ENCODE measurements around the gene FTCD.
"Not testable (repeated sequence)": the region's sequence is repeated elsewhere in the genome, so short reads cannot be mapped to it uniquely, and the experiment has no call there.

FTCD gene, protein sequence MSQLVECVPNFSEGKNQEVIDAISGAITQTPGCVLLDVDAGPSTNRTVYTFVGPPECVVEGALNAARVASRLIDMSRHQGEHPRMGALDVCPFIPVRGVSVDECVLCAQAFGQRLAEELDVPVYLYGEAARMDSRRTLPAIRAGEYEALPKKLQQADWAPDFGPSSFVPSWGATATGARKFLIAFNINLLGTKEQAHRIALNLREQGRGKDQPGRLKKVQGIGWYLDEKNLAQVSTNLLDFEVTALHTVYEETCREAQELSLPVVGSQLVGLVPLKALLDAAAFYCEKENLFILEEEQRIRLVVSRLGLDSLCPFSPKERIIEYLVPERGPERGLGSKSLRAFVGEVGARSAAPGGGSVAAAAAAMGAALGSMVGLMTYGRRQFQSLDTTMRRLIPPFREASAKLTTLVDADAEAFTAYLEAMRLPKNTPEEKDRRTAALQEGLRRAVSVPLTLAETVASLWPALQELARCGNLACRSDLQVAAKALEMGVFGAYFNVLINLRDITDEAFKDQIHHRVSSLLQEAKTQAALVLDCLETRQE

DNA sequence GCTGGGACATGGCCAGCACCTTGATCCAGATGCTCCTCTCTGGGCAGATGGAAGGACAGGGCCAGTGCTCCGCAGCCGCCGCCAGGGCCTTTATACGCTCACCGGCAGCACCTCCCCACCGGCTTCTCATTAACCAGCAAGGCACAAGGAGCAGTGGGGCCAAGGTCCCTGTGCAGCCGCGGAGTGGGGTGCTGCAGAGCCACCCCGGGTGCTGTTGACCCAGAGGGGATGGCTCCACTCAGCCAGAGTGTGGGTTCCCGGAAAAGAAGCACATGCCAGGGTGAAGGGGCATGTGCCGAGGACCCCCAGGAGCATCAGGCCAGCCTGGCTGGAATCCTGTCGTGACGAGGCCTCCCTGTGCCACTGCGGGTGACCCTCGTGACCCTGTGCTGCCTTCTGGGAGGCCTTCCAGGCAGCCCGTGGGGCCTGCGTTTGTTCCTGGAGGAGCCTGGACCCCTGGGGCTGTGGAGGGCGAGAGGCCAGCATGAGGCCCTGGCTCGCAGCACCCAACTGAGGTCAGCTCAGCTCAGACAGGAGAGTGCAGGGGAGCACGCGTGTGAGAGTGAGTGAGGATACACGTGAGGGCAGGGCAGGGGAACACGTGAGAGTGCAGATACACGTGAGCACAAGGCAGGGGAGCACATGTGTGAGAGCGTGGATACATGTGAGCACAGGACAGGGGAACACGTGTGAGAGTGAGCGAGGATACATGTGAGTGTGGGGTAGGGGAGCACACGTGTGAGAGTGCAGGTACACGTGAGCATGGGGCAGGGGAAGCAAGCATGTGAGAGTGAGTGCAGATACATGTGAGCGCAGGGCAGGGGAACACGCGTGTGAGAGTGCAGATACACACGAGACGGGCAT lies at the start of gene FTCD:
FTCD (minus strand) TSS at position 66 of the 864 bp plus-strand sequence; CDS start at position 10, 56 bp downstream.
- Histone ChIP-seq H3K4me3 (no peak within 1 kb of the TSS), H3K4me1 (peaks cover 0 to 5% (median 0%) of the 10 kb centered on the region in 10 experiments; a peak in 1 of 20 replicates), H3K4me2 (no peak within 1 kb of the TSS), H3K9me3 (replicated peaks in 1 of 11) (no peaks in the 10 kb centered on the region), H3K27ac (no peak within 1 kb of the TSS), H3K36me3 (no peaks in the 10 kb centered on the region), H4K20me1 (no peaks in the 10 kb centered on the region; a peak in 2 of 22 replicates), H3K27me3 (no peaks in the 10 kb centered on the region), H3K9ac (no peak within 1 kb of the TSS)
- TF ChIP-seq Cebpa-rat (IDR thresholded peaks at IDR 0.05), result no peak

DNA sequence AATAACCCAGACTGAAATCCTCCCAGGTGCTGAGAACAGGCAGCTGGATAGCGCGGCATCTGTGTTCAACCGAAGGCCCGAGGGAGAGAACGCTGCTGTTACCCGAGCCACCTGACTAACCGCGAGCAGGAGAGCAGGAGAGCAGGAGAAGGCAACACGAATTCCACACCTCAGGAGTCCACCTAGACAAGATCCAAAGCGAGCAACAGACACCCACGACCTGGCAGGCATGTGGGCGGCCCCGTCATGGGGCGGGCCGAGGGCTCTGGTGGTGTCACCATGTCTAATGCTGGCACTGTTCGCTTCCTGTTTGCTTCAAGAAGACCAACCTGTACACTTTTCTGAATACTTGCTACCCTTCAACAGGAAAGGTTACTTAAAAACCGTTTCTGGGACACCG lies 49.8 kb upstream of the FTCD start:
- Histone ChIP-seq H3K4me2 (0 out of 22 replicates have a peak overlapping the region, but pooled peaks of 1 of the 11 experiments have one; percentile 78), H3K27me3 (no peaks in the 10 kb centered on the region), H3K36me3 (peaks cover 18 to 92% (median 41%) of the 10 kb centered on the region in 11 experiments), H4K20me1 (peaks cover 5 to 42% (median 18%) of the 10 kb centered on the region in 11 experiments; a peak in 15 of 22 replicates), H3K27ac (no peak overlapping the region), H3K4me1 (peaks cover 0 to 45% (median 34%) of the 10 kb centered on the region in 10 experiments; a peak in 16 of 20 replicates), H3K9me3 (replicated peaks in 1 of 11) (no peaks in the 10 kb centered on the region), H3K4me3 (no peak overlapping the region), H3K9ac (no peak overlapping the region)
- TF ChIP-seq Cebpa-rat (IDR thresholded peaks at IDR 0.05), result no peak

DNA sequence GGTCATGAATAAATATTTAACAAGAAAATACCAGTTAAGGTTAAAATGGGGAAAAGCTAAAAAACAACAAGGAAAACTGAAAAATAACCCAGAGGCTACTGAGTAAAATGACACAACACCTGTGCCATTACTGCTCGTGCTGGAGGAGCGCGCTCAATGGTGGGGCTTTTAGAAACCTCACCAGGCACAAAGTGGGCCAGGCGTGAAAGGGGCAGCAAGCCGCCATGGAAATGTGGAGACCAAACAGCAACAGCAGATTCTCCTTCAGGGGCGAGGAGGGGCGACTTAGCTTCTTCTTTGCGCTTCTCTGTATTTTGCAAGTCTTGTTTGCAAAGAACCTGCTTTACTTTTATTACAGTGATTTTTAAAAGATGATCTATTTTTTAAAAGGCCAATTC lies 47.8 kb upstream of the FTCD start:
- Histone ChIP-seq H3K9ac (no peak overlapping the region), H3K27ac (no peak overlapping the region), H3K4me2 (no peak overlapping the region), H3K9me3 (replicated peaks in 1 of 11) (peaks cover 0 to 7% (median 3%) of the 10 kb centered on the region in 11 experiments; a peak in 5 of 22 replicates), H4K20me1 (peaks cover 5 to 36% (median 15%) of the 10 kb centered on the region in 11 experiments; a peak in 15 of 22 replicates), H3K4me1 (peaks cover 0 to 34% (median 26%) of the 10 kb centered on the region in 10 experiments; a peak in 16 of 20 replicates), H3K27me3 (no peaks in the 10 kb centered on the region), H3K36me3 (peaks cover 30 to 92% (median 53%) of the 10 kb centered on the region in 11 experiments), H3K4me3 (no peak overlapping the region)
- TF ChIP-seq Cebpa-rat (IDR thresholded peaks at IDR 0.05), result no peak

DNA sequence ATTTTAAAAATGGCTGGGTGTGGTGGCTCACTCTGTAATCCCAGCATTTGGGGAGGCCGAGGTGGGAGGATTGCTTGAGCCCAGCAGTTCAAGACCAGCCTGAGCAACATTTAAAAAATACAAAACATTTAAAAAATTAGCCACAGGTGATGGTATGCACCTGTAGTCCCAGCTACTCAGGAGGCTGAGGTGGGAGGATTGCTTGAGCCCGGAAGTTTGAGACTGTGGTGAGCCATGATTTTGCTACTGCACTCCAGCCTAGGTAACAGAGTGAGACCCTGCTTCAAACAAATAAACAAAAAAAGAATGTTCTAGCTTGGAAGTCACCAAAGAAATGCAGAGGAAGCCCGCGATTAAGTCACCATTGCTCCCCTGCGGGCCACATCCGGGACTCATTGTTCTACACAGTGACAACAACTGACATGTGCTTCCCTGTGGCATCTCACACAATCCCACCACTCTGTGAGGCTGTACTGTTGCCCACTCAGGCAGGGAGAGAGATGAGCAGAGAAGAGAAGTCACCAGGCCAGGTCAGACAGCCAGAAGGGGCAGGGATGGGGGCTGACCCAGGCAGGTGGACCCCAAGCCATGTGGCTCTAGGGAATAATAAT lies 47.3 kb upstream of the FTCD start:
- no peak overlapping the region for H3K4me3 ChIP-seq
- H3K36me3 ChIP-seq, result peaks cover 30 to 92% (median 57%) of the 10 kb centered on the region in 11 experiments
- H3K27ac ChIP-seq, result no peak overlapping the region
- H3K4me2 ChIP-seq, result no peak overlapping the region
- H3K9ac ChIP-seq, result no peak overlapping the region
- peaks cover 0 to 7% (median 3%) of the 10 kb centered on the region in 11 experiments; a peak in 5 of 22 replicates for H3K9me3 ChIP-seq (replicated peaks in 1 of 11)
- no peak for TF ChIP-seq Cebpa-rat (IDR thresholded peaks at IDR 0.05)
- H4K20me1 ChIP-seq, result peaks cover 4 to 31% (median 10%) of the 10 kb centered on the region in 11 experiments; a peak in 14 of 22 replicates
- H3K4me1 ChIP-seq, result peaks cover 0 to 29% (median 21%) of the 10 kb centered on the region in 10 experiments; a peak in 15 of 20 replicates
- no peaks in the 10 kb centered on the region for H3K27me3 ChIP-seq

DNA sequence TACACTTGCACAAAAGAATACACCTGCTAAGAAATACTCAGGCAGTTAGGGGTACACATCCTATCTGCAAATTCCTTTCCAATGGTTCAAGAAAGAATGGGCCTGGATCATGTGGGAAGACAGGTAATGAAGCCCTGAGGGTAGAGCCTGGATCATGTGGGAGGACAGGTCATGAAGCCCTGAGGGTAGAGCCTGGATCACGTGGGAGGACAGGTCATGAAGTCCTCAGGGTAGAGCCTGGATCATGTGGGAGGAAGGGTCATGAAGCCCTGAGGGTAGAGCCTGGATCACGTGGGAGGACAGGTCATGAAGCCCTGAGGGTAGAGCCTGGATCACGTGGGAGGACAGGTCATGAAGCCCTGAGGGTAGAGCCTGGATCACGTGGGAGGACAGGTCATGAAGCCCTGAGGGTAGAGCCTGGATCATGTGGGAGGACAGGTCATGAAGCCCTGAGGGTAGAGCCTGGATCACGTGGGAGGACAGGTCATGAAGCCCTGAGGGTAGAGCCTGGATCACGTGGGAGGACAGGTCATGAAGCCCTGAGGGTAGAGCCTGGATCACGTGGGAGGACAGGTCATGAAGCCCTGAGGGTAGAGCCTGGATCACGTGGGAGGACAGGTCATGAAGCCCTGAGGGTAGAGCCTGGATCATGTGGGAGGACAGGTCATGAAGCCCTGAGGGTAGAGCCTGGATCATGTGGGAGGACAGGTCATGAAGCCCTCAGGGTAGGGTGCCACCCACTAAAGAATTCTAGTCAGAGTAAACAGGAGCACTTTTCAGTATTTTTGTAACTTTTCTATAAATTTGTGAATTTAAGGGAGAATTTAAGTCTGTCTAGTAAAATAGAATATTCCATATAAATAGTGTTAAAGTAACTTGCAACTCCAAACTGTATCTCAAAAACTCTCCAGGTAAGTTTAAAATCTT lies 45.8 kb upstream of the FTCD start:
- Histone ChIP-seq H4K20me1 (peaks cover 0 to 24% (median 0%) of the 10 kb centered on the region in 11 experiments; a peak in 5 of 22 replicates), H3K4me1 (peaks cover 0 to 13% (median 5%) of the 10 kb centered on the region in 10 experiments; a peak in 10 of 20 replicates), H3K36me3 (peaks cover 36 to 92% (median 67%) of the 10 kb centered on the region in 11 experiments)
- not testable (repeated sequence) for H3K9ac ChIP-seq; H3K4me2 ChIP-seq; H3K27me3 ChIP-seq; H3K9me3 ChIP-seq (replicated peaks in 1 of 11); H3K4me3 ChIP-seq; H3K27ac ChIP-seq

DNA sequence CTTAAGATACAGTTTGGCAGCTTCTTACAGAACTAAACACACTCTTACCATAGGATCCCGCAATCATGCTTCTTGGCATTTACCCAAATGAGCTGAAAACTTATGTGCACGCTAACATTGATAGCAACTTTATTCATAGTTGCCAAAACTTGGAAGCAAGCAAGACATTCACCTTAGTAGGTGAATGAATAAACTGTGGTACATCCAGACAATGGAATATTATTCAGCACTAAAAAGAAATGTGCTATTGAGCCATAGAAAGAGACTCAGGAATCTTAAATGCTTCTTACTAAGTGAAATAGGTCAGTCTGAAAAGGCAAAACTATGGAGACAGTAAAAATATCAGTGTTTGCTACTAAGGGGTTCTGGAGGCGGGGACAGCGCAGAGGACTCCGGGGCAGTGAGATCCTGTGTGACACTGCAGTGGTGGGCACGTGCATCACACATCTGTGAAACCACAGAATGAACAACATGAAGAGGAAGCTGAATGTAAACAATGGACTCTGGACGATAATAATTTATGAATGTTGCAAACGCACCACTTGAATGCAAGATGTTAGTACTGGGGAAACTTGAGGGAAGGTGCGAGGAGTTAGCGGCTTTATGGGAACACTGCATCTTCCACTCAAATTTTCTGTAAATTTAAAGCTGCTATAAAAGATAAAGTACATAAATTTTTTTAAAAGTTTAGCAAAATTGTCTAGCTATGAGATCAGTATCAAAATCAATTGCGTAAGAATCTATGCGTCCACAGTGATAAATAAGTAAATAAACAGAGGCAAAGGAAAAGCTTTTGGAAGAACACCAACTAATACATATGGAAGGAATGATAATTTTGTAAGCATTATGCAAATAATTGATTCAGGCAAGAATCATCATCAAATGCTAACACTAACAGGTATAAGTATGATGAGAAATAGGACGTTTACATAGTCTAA lies 44.3 kb upstream of the FTCD start:
- no peak for TF ChIP-seq Cebpa-rat (IDR thresholded peaks at IDR 0.05)
- Histone ChIP-seq H3K9ac (no peak overlapping the region), H3K9me3 (replicated peaks in 1 of 11) (peaks cover 0 to 7% (median 3%) of the 10 kb centered on the region in 11 experiments; a peak in 5 of 22 replicates), H3K27ac (no peak overlapping the region), H3K4me1 (peaks cover 0 to 2% (median 0%) of the 10 kb centered on the region in 10 experiments; a peak in 6 of 20 replicates), H3K36me3 (peaks cover 37 to 92% (median 68%) of the 10 kb centered on the region in 11 experiments), H3K4me2 (no peak overlapping the region), H3K27me3 (no peaks in the 10 kb centered on the region), H3K4me3 (no peak overlapping the region), H4K20me1 (peaks cover 0 to 21% (median 0%) of the 10 kb centered on the region in 11 experiments; a peak in 4 of 22 replicates)

DNA sequence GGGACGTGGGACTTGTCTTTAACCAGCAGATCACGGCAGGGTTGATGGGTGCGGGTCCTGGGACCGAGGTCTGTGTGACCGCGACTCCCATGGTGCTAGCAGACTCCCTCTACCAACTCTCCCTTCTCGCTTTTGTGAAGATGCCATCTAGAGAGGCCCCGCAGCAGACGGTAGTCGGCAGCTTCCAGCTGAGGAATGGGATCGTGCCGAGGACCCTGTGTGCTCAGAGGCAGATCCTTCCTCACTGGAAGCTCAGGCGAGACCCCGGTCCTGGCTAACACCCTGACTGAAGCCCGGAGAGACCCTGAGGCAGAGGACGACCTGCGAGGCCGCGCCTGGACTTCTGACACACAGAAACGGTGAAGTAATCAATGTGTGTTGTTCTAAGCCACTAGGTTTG lies 41.4 kb upstream of the FTCD start:
- Histone ChIP-seq H3K4me3 (no peak overlapping the region), H3K27ac (no peak overlapping the region), H3K4me2 (no peak overlapping the region), H3K27me3 (no peaks in the 10 kb centered on the region), H3K36me3 (peaks cover 55 to 97% (median 72%) of the 10 kb centered on the region in 11 experiments), H3K9ac (no peak overlapping the region), H4K20me1 (peaks cover 0 to 31% (median 0%) of the 10 kb centered on the region in 11 experiments; a peak in 5 of 22 replicates), H3K4me1 (peaks cover 0 to 10% (median under 1%) of the 10 kb centered on the region in 10 experiments; a peak in 7 of 20 replicates), H3K9me3 (replicated peaks in 1 of 11) (peaks cover 0 to 7% (median 3%) of the 10 kb centered on the region in 11 experiments; a peak in 5 of 22 replicates)
- no peak for TF ChIP-seq Cebpa-rat (IDR thresholded peaks at IDR 0.05)
